ENCODE data around the gene ARSB.
"Not testable (repeated sequence)": the region's sequence is repeated elsewhere in the genome, so short reads cannot be mapped to it uniquely, and the experiment has no call there.

ARSB gene

GRCh38 chr5:78993165-78993564 is 8.1 kb upstream of the ARSB start:
- no peak for DNase-seq

DNA sequence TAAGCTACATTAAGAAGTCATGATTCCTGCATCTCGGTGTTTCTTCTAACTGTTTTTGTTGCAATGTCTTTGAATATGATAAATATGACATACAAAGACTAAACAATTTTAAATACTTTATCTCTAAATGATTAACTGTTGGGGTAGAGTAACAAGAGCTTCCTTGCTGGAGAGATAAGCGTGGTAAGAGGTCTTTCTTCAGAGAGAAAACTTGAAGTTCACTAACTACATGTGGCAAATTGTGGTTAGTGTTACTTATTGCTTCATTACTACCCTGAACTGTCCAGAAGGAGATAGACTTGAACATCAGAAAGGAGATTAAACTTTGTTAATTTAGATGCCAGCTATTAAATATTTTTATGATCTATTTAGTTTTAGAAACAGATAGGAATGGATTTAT is 7.0 kb upstream of the ARSB start:
- DNase-seq, result no peak

GRCh38 chr5:78989080-78989479 is 4.0 kb upstream of the ARSB start:
- DNase-seq, result no peak

DNA sequence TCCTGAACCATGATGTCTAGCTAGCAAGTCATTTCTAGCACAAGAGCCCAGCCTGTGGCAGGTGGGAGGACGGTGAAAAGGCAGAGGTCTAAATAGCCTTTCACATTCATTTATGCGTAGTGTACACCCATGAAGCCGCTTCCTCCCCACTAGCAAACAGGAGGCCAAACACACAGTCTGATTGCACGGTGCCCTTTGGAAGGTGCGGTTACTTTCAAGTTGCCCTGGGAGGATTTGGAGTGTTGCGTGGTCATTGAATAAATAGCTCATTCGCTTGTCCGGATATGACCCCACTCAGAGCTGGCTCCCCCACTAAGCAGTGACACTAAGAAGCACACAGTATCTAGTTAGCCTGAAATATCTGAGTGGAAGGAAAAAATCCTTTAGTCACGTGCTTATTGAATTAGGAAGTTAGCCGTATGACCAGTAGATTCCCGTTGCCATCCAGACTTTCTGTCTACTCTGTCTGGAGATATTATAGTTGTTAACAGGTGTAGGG is 664 bp upstream of the ARSB start:
- peak; percentile 72 for DNase-seq

DNA sequence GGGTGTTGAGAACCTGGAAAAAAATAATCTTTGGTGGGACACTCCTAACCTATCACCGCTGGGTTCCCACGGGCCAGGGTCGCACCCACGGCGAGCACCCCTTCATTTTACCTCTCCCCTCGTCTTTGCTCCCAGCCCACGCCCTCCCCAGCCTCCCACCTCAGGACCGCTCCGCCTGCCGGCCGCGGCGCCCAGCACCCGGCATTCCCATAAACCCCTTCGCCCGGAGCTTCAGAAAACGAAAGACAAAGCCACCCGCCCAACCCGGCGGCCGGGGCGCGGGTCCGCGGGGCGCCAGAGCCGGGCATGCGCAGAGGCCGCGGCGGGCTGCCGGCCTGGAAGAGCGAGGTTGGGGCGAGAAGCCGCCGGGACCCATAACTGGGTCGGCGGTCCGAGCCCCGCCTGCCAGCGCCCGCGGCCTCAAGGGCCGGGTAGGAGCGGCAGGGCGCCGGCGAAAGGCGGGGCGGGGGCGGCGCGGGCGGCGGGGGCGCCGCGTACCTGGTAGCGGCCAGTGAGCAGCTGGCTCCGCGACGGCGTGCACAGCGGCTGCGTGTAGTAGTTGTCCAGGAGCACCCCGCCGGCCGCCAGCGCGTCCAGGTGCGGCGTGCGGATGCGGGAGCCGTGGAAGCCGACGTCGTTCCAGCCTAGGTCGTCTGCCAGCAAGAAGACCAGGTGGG is 533 bp downstream of the ARSB start:
- peak; percentile 73 for DNase-seq

DNA sequence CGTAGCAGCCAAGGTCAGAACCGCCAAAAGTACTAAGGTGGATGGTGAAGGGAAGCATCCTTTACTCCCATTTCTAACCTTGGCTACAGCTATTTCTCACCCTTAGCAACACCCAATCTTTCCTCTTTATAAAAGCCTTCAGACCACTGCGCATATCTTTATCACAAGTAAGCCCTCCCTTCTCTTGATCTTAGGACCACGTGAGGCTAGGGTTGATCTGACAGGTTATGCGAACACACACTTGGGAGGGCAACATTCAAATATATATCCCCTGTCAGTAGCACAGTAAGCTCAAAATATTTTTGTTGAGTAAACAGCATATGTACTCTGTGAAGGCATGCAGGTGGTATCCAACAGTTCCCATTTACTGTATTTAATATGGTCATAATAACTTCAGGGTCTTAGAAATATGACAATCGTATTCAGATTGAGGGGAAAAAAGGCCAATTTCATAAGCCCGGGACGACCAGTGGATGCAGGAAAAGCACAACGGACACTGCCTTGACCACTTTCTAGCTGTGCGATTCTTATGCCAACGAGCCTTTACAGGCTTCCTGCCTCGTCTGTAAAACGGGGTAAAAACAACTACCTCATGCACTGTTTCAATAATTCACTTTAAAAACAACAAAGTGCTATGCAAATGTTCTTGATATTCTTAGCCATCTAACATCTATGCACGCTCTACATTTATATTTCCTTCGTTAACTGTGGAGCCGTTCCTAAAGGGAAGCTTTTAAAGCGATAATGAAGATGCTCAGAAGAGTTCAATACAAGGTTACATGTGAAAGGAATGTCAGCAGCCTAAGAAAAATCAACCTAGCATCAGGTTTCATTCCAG is 1.3 kb downstream of the ARSB start:
- DNase-seq, result no peak

GRCh38 chr5:78983194-78983593 is 1.9 kb downstream of the ARSB start:
- DNase-seq, result not testable (repeated sequence)

- no peak for DNase-seq
These were observed 5.2 kb downstream of the ARSB start for GRCh38 chr5:78979909-78980308.

DNA sequence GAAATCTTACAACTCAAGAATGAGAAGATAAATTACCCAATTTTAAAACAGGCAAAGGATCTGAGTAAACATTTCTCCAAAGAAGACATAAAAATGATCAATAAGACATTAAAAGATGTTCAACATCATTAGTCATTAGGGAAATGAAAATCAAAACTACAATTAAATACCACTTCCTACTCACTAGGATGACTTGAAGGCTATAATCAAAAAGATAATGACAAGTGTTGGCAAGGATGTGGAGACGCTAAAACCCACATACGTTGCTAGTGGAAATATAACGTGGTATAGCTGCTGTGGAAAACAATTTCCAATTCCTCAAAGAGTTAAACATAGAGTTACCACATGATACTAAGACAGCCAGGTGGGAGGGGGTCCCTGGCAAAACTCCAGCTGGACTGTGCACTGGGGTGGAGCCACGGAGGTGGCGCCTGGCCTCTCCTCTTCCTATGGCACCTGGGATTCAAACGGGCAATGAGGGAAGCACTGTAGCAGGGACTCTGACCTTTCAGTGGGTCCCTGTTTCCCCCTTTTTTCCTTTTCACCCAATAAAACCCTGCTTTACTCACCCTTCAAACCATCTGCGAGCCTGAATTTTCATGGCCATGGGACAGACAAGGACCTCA is 5.9 kb downstream of the ARSB start:
- no peak for DNase-seq

DNA sequence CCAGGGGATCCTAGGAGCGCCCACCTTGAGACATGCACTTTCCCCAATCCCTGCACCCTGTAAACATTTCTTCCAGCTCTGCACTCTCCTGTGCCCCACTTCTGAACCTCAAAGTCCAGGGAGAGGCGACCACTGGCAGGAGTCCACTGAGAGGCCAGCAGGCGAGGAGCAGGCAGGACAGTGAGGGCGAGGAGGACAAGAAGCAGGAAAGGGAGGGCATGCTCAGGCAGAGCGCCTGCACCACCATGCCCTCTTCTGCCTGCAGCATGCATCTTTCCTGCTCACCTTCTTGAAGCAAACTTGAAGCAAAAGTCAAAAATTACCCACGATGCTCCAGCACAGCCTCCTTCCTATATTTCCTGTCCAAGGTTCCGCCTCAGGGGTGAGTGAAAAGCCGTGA is 10.1 kb downstream of the ARSB start:
- DNase-seq, result no peak

DNA sequence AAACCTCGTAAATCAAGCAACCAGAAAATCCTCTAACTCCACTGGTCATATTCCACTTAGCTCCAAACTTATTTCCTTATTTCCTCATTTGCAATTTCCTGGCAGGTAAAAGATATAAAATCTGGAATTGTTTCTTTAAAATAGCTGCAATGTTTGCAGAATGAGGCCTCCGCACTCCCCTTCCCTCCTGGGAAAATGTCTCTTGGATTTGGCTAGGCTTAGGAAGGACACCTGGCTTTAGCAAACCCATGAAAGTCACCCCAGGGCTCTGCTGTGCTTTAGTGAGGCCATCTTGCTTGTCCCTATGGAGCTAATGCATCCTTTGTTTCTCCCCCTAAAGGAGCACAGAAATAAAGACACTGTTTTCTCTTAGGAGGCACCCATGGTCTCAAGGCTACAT is 10.5 kb downstream of the ARSB start:
- no peak for DNase-seq

DNA sequence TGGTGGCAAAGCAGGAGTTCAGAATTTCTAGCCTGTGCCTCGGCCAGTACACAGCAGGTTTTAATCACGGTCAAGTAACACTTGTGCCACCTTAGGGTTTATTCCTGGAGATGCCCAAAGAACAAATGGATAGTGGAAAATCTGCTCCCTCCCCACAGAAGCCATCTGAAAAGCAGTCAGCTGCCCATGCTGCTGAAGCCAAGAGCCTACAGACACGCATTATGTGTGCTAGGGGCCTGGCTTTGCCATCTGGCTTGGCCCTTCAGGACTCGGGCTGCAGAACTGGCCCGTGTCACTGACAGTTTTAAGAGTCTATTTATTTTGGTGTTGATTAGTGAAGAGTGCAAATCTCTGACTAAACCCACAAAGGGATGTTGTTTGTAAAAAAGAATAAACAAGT is 11.1 kb downstream of the ARSB start:
- DNase-seq, result no peak

- no peak for DNase-seq
These were observed 12.3 kb downstream of the ARSB start for GRCh38 chr5:78972654-78973428.

DNA sequence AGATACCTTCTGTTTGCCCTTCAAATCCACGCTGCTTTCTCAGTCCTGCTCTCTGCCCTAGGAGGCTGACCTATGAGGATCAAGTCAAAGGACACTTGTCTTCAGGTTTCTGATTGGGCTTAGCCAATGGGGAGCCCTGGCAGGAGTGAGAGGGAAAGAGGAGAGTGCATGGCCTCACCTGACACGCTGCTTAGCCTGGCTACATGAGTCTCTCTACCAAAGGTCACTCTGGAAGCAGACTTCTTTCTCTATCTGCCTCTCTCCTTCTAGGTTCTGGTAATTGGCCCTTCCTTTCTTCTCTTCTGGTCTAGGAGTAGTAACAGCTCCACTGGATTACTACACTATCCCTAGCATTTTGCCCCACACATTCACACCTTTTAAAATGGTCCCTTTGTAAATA is 13.1 kb downstream of the ARSB start:
- no peak for DNase-seq

- no peak for DNase-seq
These were observed 16.3 kb downstream of the ARSB start for GRCh38 chr5:78968781-78969180.

DNA sequence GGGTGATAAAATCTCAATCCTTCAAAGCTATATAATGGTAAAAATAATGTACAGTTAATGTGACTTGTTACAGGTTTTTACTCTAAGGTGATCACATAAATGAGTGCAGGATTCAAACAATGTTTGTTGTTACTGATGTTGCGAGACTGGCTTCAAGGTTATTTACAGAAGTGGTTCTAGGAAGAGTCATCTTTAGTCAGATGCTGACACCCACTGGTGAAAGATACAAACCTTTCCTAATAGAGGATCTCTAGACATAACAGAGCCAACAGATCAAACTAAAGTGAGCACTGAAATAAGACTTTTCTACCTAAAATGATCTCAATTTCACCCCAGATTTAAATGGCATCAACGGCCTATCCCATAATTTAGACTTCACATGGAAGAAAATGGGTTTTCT is 20.2 kb downstream of the ARSB start:
- no peak for DNase-seq

DNA sequence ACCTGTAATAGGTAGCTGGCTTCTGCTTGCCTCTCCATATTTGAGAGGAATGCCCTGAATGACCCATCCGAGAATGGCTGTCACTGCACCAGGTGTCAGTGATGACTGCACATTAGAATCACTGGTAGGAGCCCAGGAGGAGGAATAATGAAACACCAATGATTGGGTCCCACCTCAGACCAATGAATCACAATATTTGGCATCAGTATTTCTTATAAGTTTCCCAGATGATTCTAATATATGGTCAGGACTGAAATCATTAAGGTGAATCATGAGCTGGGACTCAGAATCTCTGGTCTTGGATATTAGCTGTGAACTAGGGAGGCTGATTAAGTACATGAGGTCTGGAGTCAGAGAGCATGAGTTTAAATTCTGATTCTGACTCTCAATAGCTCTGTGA is 23.4 kb downstream of the ARSB start:
- DNase-seq, result no peak

DNA sequence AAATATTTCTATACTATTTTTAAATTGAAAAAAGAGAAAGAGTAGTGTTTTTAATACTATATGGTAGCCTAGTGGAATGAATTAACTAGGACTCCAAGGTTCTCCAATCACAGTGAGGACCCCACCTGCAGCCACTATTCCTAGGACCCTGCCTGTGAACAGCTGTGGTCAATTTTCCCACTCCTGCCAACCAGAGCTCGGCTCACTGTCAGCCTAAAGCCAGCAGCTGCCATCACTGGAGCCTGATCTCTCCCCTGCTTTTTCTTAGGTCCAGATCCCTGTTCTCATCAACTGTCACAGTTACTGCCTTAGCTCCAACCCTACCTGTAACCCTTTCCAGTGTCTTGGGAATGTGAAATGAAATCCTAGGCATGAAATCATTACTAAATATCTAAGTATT is 25.3 kb downstream of the ARSB start:
- DNase-seq, result no peak

DNA sequence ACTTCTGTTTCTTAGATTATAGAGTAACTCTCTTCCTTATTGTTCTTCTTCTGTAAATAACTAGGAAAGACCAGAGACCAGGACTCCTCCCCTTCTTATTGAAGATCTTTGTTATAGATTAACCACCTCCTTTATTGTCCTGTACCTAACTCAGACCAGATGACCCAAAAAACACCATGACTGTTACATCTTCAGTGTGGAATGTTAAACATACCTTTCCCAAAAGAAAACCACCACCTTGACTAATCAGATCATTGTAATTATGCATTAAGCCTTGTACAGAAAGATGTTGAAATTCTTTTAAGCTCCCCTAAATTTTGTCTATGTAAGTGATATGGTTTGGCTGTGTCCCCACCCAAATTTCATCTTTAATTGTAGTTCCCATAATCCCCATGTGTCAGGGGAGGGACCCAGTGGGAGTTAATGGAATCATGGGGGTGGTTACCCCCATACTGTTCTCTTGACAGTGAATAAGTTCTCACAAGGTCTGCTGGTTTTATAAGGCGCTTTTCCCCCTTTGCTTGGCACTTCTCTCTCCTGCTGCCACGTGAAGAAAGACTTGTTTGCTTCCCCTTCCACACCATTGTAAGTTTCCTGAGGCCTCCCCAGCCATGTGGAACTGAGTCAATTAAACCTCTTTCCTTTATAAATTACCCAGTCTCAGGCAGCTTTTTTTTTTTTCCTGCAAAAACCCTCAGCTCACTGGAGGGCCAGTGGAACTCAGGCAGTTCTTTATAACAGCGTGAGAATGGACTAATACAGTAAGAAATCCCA is 26.3 kb downstream of the ARSB start:
- no peak for DNase-seq

- no peak for DNase-seq
These were observed 28.2 kb downstream of the ARSB start for GRCh38 chr5:78956901-78957300.

GRCh38 chr5:78953092-78953800 is 31.9 kb downstream of the ARSB start:
- no peak for DNase-seq

- DNase-seq, result no peak
These were observed 54.4 kb downstream of the ARSB start for GRCh38 chr5:78930721-78931120.

All from stimulated activated CD4-positive, alpha-beta T cell treated with anti-CD3 and anti-CD28 coated beads, Interleukin-1b, Interleukin-23, amount 100 ng/mL, for 48 hours (primary cell).